CD4-positive, alpha-beta T cell treated with Interleukin-15 for 4 hours (primary cell): ENCODE data around the gene MAP2K5.
"Not testable (repeated sequence)": the region's sequence is repeated elsewhere in the genome, so short reads cannot be mapped to it uniquely, and the experiment has no call there.

Source experiments
- DNase-seq: peaks from one replicate; pipeline ENCODE4 v3.0.0-alpha.2; 2020; ENCODE audit warnings: low spot score

MAP2K5 gene

GRCh38 chr15:67672834-67673233 is 130.3 kb downstream of the MAP2K5 start:
- DNase-seq = not testable (repeated sequence)

GRCh38 chr15:67674983-67675382 is 132.5 kb downstream of the MAP2K5 start:
- DNase-seq = no peak

- no peak for DNase-seq
Measured at GRCh38 chr15:67678089-67678488, 135.6 kb downstream of the MAP2K5 start.

- DNase-seq = no peak
Measured at GRCh38 chr15:67678993-67679392, 136.5 kb downstream of the MAP2K5 start.

- DNase-seq = no peak
Measured at GRCh38 chr15:67680641-67681040, 138.1 kb downstream of the MAP2K5 start.

GRCh38 chr15:67685008-67685599 is 142.6 kb downstream of the MAP2K5 start:
- DNase-seq = no peak

GRCh38 chr15:67685716-67686115 is 143.2 kb downstream of the MAP2K5 start:
- DNase-seq = no peak

- no peak for DNase-seq
Measured at GRCh38 chr15:67690936-67691335, 148.4 kb downstream of the MAP2K5 start.

- no peak for DNase-seq
Measured at GRCh38 chr15:67691450-67691849, 148.9 kb downstream of the MAP2K5 start.

- DNase-seq = no peak
Measured at GRCh38 chr15:67692573-67692972, 150.1 kb downstream of the MAP2K5 start.

GRCh38 chr15:67696087-67696486 is 153.6 kb downstream of the MAP2K5 start:
- no peak for DNase-seq

- no peak for DNase-seq
Measured at GRCh38 chr15:67700023-67700422, 157.5 kb downstream of the MAP2K5 start.

GRCh38 chr15:67701669-67702068 is 159.2 kb downstream of the MAP2K5 start:
- DNase-seq = no peak

- DNase-seq = no peak
Measured at GRCh38 chr15:67707520-67708283, 165.2 kb downstream of the MAP2K5 start.

- DNase-seq = no peak
Measured at GRCh38 chr15:67708500-67708899, 166.0 kb downstream of the MAP2K5 start.

- DNase-seq = no peak
Measured at GRCh38 chr15:67715170-67715569, 172.7 kb downstream of the MAP2K5 start.

- DNase-seq = no peak
Measured at GRCh38 chr15:67716171-67716570, 173.7 kb downstream of the MAP2K5 start.

- no peak for DNase-seq
Measured at GRCh38 chr15:67717776-67718175, 175.3 kb downstream of the MAP2K5 start.

- DNase-seq = no peak
Measured at GRCh38 chr15:67719330-67719959, 176.9 kb downstream of the MAP2K5 start.

- DNase-seq = no peak
Measured at GRCh38 chr15:67720556-67721175, 178.2 kb downstream of the MAP2K5 start.

- DNase-seq = no peak
Measured at GRCh38 chr15:67722030-67722817, 179.7 kb downstream of the MAP2K5 start.
